Vagina (tissue), 2 donors: Measurements from ENCODE around the gene FAM53B. TPM values are rescaled to one million over a fixed set of nuclear protein-coding genes. Genes with fewer than 3 reads are reported as not detected.

Experiments used
- DNase-seq, 2 donors: peaks; one replicate each; pipeline ENCODE4 v3.0.0-alpha.2; 2017; ENCODE audit errors: extremely low spot score in 2 of 2
- H3K27ac ChIP-seq: fragments of 200-600 bp; sonication (generic); one replicate; pipeline ENCODE4 v1.5.1; 2019
- H3K27me3 ChIP-seq: fragments of 200-600 bp; sonication (generic); one replicate; pipeline ENCODE4 v1.5.1; 2019
- H3K36me3 ChIP-seq, 2 donors: fragments of 200-600 bp; sonication (generic); one replicate each; pipeline ENCODE4 v1.5.1; 2017 to 2019
- H3K4me1 ChIP-seq: fragments of 200-600 bp; sonication (generic); one replicate; pipeline ENCODE4 v1.5.1; 2019
- H3K4me3 ChIP-seq, 2 donors: fragments of 200-600 bp; sonication (generic); 1 replicate in 1 of 2; 2 replicates in 1 of 2; pipeline ENCODE4 v1.5.1; 2016 to 2019
- H3K9me3 ChIP-seq: fragments of 200-600 bp; sonication (generic); one replicate; pipeline ENCODE4 v1.5.1; 2019
- POLR2A ChIP-seq, 2 donors: fragments of 450-650 bp; IDR thresholded peaks; one replicate each; pipeline ENCODE4 v1.6.1; 2017; ENCODE audit warnings: antibody characterized with exemption in 2 of 2, mild to moderate bottlenecking in 2 of 2, moderate library complexity in 2 of 2
- POLR2AphosphoS5 ChIP-seq, 2 donors: sonication (generic); formaldehyde crosslinking; IDR thresholded peaks; one replicate each; pipeline ENCODE4 v1.9.0; 2017; ENCODE audit warnings: antibody characterized with exemption in 2 of 2, mild to moderate bottlenecking in 2 of 2, low read depth in 1 of 2; ENCODE audit not compliant: insufficient read depth in 1 of 2
- intact Hi-C: fragments of 100-400 bp; cut with DNase I; formaldehyde crosslinking; loops from one replicate; pipeline ENCODE4 v1.15.1; 2023
- total RNA-seq: library from RNA; depleted of rRNA; stranded (reverse); fragments of >200 nt; gene quantifications from one replicate; pipeline ENCODE4 v1.2.3, GENCODE V29; 2016
- TF ChIP-seq, protein P1 (sequence below), 3 experiments: fragments of 450-650 bp in 2 of 3; fragments of 200-600 bp in 1 of 3; sonication (generic) in 1 of 3; IDR thresholded peaks; one replicate each; pipeline ENCODE4 v1.5.1; 2017 to 2019; ENCODE audit warnings: antibody characterized with exemption in 3 of 3, mild to moderate bottlenecking in 2 of 3, moderate library complexity in 2 of 3

FAM53B gene
- total RNA-seq, 1 donor from 2014 or later = 35.1 TPM

DNA sequence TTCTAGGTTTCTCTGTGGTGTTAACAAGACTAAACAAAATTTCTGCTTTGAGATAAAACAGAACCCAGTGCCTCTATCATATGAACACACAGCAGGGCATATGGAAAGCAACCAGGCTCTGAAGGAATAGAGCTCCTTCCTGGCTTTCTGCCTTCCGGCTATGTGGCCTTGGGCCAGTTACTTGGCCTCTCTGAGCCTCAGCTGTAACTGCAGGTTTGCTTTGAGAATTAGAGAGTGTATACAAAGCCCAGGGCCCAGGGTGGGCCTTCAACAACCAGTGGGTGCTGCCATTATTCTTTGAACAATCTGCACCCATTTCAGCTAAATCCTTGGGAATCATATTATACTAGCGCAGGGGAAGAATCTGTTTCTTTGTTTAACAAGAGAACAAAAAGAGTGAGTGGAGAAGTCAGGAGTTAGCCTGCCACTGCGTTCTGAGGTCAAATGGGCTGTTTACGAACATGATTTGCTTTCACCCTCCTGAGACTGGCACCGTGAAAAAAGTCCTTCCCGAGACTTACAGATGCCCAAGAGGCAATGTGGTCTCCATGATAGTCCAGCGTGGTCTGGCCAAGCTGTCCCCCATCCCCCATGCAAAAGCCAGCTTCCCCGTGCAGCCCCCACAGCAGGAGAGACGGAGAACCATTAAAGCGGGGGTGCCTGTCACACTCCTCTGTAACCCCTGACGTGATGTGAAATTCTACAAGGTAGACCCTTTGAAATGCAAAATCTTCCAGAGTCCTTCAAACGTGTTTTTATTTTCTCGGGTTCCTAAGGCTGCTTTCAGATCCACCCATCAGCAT, 4.9 kb downstream of the FAM53B start:
- peaks cover 87% of the 10 kb centered on the region for H3K4me1 ChIP-seq
- no peak for DNase-seq

DNA sequence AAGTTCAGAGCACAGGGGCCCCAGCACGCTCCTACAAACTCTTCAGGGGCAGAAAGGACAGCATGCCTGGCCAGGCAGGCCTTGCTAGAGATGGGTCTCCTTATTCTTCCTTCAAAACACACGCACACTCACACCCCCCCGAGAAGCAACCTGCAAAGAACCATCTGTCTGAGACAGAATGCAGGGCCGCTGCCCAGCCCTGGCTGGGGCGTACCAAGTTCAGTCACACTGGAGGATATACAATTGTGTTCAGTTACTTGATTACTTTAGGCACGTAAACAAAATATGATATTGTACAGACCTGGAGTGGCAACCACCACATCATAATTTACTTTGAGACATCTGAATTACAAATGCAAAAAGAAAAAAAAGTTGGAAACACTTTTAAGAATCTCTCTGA, 5.7 kb downstream of the FAM53B start:
- intact Hi-C loops = no loop called here
- Histone ChIP-seq H3K36me3 (no peaks in the 10 kb centered on the region), H3K27me3 (no peaks in the 10 kb centered on the region), H3K27ac (peak overlapping the region; percentile 90), H3K9me3 (no peaks in the 10 kb centered on the region), H3K4me3 (no peak overlapping the region), H3K4me1 (peaks cover 96% of the 10 kb centered on the region)
- DNase-seq = no peak
- TF ChIP-seq POLR2A (IDR thresholded peaks at IDR 0.05) (no peak), POLR2AphosphoS5 (IDR thresholded peaks at IDR 0.05; ENCODE audit: insufficient read depth in 1 of 2, low read depth in 1 of 2) (no peak)
- TF ChIP-seq, protein P1, sequence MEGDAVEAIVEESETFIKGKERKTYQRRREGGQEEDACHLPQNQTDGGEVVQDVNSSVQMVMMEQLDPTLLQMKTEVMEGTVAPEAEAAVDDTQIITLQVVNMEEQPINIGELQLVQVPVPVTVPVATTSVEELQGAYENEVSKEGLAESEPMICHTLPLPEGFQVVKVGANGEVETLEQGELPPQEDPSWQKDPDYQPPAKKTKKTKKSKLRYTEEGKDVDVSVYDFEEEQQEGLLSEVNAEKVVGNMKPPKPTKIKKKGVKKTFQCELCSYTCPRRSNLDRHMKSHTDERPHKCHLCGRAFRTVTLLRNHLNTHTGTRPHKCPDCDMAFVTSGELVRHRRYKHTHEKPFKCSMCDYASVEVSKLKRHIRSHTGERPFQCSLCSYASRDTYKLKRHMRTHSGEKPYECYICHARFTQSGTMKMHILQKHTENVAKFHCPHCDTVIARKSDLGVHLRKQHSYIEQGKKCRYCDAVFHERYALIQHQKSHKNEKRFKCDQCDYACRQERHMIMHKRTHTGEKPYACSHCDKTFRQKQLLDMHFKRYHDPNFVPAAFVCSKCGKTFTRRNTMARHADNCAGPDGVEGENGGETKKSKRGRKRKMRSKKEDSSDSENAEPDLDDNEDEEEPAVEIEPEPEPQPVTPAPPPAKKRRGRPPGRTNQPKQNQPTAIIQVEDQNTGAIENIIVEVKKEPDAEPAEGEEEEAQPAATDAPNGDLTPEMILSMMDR (IDR thresholded peaks at IDR 0.05) = no peak

More for the DNA sequence above, 4.9 kb downstream of the FAM53B start:
- no peaks in the 10 kb centered on the region for H3K36me3 ChIP-seq
- peak overlapping the region; percentile 90 for H3K27ac ChIP-seq
- H3K4me3 ChIP-seq = no peak overlapping the region
- intact Hi-C loops = no loop called here
- H3K9me3 ChIP-seq = no peaks in the 10 kb centered on the region
- TF ChIP-seq POLR2AphosphoS5 (IDR thresholded peaks at IDR 0.05; ENCODE audit: insufficient read depth in 1 of 2, low read depth in 1 of 2) = no peak
- no peak for TF ChIP-seq POLR2A (IDR thresholded peaks at IDR 0.05)
- TF ChIP-seq, protein P1 (IDR thresholded peaks at IDR 0.05) = no peak
- H3K27me3 ChIP-seq = no peaks in the 10 kb centered on the region

DNA sequence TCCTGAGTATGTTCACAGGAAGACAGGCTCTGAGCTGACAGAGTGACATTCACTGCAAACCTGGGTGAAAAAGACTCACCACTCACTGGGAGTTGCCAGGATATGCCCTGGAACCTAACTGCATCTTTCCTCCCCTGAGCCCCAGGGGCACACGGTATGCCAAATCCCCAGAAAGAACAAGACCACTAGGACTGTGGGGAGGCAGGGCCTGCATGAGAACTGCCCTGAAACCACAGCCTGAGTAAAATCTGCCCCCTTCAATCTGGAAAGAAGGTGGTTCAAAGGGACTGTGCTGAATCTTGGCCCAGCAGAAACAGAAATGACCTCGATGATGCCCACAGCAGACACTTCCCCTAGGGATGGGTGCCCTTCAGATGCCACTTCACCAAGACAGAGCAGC, 6.5 kb downstream of the FAM53B start:
- intact Hi-C loops = no loop called here
- no peak for DNase-seq
- H3K4me1 ChIP-seq = peaks cover 100% of the 10 kb centered on the region

DNA sequence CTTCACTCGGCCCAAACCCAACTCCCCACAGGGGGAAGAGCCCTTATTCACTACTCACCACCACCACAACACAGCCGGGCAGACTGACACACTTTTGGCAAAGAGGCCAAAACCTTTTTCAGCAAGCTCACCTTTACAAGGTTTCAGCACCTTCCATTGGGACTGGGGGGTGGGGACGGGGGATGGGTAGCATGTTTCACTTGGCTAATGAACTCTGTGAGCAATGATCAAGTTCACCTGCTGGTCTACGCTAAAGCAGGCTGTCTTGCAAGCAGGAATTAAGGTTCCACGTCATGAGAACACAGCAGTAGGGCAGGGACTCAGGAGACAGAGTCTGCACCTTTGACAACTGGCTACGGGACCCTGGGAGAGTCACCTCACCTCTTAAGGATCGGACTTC, 7.0 kb downstream of the FAM53B start:
- TF ChIP-seq POLR2A (IDR thresholded peaks at IDR 0.05) = no peak
- TF ChIP-seq POLR2AphosphoS5 (IDR thresholded peaks at IDR 0.05; ENCODE audit: insufficient read depth in 1 of 2, low read depth in 1 of 2) = no peak
- TF ChIP-seq, protein P1 (IDR thresholded peaks at IDR 0.05) = no peak
- H3K9me3 ChIP-seq = no peaks in the 10 kb centered on the region
- H3K4me3 ChIP-seq = no peak overlapping the region
- no peaks in the 10 kb centered on the region for H3K36me3 ChIP-seq
- H3K27ac ChIP-seq = peak overlapping the region; percentile 90
- no peaks in the 10 kb centered on the region for H3K27me3 ChIP-seq
- peaks cover 100% of the 10 kb centered on the region for H3K4me1 ChIP-seq
- peak in 1 of 2 donors; percentile 70 for DNase-seq
- intact Hi-C loops = no loop called here

More for the DNA sequence above, 6.5 kb downstream of the FAM53B start:
- TF ChIP-seq POLR2AphosphoS5 (IDR thresholded peaks at IDR 0.05; ENCODE audit: insufficient read depth in 1 of 2, low read depth in 1 of 2) (no peak), POLR2A (IDR thresholded peaks at IDR 0.05) (no peak)
- TF ChIP-seq, protein P1 (IDR thresholded peaks at IDR 0.05) = no peak
- no peaks in the 10 kb centered on the region for H3K36me3 ChIP-seq
- H3K9me3 ChIP-seq = no peaks in the 10 kb centered on the region
- H3K27me3 ChIP-seq = no peaks in the 10 kb centered on the region
- H3K4me3 ChIP-seq = no peak overlapping the region
- H3K27ac ChIP-seq = peak overlapping the region; percentile 90

DNA sequence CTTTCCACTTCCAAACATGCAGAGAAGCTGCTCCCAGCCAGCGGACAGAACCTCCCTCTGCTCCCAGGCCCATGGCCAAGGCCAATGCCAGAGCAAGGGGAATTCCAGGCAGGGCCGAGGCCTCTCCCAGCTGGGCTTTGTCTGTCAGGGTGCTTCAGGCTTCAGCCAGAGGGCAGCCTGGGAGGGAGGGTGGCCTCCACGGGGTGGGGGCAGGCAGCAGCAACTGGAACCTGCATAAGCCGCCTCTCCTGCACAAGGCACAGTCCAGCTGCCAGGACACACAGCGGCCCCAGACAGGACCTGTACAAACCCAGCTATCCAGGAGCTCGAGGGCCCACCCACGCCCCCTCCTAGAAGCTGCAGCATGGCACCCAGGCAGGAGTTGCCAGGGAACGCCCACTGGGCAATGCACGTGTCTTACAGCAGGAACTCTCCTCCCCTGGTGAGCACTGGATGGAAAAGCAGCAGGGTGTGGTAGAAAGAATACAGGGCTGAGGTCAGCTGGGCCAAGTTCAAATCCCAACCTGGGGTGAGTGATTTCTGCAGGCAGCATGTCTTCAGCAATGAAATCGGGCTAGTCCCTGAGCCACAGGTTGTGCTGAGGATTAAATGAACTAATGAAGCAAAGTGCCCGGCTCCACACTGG, 7.6 kb downstream of the FAM53B start:
- peaks cover 100% of the 10 kb centered on the region for H3K4me1 ChIP-seq
- peak; percentile 67 to 78 for TF ChIP-seq POLR2AphosphoS5 (IDR thresholded peaks at IDR 0.05; ENCODE audit: insufficient read depth in 1 of 2, low read depth in 1 of 2)
- no peak for TF ChIP-seq POLR2A (IDR thresholded peaks at IDR 0.05)
- DNase-seq = peak; percentile 93

More for the DNA sequence above, 7.6 kb downstream of the FAM53B start:
- Histone ChIP-seq H3K4me3 (no peak overlapping the region), H3K36me3 (no peaks in the 10 kb centered on the region), H3K27ac (peak overlapping the region; percentile 90), H3K9me3 (no peaks in the 10 kb centered on the region), H3K27me3 (no peaks in the 10 kb centered on the region)
- intact Hi-C loops = no loop called here
